Measurements from ENCODE around the gene ZNF799.
"Not testable (repeated sequence)": the region's sequence is repeated elsewhere in the genome, so short reads cannot be mapped to it uniquely, and the experiment has no call there.

ZNF799 gene

GRCh38 chr19:12400633-12401502, at the start of gene ZNF799:
Gene ZNF799, minus strand, starts transcription at chr19:12401271. Its CDS starts 201 bp downstream, at chr19:12401070.
- DNase-seq = peak; percentile 81 to 84

DNA sequence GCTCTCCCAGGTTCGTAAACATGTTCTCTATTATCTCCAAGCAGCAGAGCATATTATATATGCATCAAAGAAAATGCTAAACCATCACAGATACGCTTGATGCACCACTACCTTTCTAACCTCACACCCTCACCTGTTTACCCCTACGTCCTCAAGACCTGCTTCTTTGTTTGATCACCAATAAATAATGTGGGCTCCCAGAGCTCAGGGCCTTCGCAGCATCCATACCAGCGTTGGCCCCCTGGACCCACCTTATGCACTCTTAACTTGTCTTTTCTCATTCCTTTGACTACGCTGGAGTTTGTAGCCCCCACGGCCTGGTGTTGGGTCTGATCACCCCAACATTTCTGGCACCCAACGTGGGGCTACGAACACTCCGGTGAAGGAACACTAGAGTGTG, 49.8 kb upstream of the ZNF799 start:
- DNase-seq = no peak

DNA sequence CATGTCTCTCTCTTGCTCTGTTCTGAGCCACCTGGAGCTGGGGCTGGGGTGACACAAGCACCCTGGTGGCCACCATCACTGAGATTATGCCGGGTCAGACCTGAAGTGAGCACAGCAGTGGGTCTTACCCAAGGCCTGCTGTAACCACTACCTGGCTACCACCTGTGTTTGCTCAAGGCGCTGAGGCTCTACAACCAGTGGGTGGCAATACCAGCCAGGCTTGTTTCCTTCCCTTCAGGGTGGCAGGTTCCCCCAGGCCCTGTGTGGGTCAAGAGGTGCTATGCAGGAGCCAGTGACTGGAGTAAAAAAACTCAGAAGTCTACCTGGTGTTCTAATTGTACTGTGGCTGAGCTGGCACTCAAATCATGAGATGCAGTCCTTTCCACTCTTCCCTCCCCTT, 47.7 kb upstream of the ZNF799 start:
- DNase-seq = no peak

- DNase-seq = peak; percentile 97 to 99
Measured at GRCh38 chr19:12440541-12441316, 39.7 kb upstream of the ZNF799 start, which contains the start of gene ZNF443. Gene ZNF443, minus strand, starts transcription at chr19:12441021. Its CDS starts 107 bp downstream, at chr19:12440914.

- peak; percentile 34 to 74 for DNase-seq
Measured at GRCh38 chr19:12439686-12440540, 38.8 kb upstream of the ZNF799 start.

- not testable (repeated sequence) for DNase-seq
Measured at GRCh38 chr19:12430726-12431299, 29.7 kb upstream of the ZNF799 start.

DNA sequence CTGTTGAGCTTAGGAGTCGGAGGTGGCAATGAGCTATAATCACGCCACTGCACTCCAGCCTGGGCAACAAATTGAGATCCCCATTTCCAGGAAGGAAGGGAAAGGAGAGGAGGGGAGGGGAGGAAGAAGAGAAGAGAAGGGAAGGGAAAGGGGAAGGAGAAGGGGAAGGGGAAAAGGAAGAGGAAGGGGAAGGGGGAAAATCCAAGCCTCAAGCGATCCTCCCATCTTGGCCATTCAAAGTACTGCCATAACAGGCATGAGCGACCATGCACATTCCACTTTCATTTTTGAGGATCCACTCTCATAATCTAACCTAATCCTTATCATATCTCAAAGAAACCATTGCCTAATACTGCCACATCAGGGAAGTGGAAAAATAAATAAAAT, 24.8 kb upstream of the ZNF799 start:
- DNase-seq = no peak

GRCh38 chr19:12425236-12425887, 24.3 kb upstream of the ZNF799 start:
- DNase-seq = no peak

- DNase-seq = not testable (repeated sequence)
Measured at GRCh38 chr19:12417273-12417672, 16.2 kb upstream of the ZNF799 start.

DNA sequence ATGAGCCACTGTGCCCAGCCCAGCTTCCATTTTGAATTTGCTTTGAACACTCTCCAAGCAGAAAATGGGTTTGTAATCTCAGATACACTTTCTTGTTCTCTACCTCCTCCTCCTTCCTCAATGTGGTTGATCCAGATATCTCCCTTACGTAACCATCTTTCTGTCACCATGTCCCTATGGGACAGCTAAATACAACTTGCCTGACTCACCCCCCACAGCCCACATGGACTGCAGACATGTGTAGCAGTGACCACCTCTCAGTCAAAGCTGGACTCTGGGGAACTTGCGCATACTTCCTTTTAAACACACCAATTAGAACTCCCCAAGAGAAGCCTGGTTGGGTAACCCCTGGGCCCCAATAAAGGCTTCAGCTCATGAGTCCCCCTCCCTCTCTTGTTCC, 10.8 kb upstream of the ZNF799 start:
- no peak for DNase-seq

DNA sequence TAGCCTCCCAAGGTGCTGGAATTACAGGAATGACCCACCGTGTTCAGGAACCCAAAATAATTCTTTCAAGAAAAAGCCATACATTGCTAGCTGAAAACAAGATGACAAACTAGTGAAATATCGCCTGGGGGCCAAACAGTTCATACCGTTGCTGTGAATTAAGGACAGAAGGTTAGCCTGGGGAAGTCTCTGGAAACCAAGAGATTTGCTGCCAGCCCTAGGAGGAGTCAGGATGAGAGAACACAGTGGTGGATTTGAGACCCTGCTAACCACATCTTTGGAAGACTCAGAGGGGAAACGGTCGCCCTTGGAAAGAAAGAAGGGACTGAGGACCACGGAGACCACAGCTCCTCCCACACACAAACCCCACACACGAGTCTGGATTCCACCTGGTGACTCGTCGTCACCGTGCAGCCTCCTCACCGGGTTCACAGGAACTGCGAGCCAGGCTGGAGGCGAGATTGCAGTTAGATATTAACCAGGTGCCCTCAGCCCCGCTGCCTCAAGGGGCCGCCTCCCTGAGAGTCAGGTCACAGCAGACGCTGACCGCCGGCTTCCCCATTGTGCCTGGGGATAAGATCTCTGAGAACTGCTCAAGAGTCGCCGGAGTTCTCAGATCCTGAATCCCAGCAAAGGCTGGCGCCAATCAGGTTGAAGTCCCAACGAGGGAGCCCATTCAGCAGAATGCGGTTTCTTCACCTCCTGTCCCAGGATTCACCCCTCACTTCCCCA, 1.0 kb downstream of the ZNF799 start:
- DNase-seq = peak; percentile 8 to 46

DNA sequence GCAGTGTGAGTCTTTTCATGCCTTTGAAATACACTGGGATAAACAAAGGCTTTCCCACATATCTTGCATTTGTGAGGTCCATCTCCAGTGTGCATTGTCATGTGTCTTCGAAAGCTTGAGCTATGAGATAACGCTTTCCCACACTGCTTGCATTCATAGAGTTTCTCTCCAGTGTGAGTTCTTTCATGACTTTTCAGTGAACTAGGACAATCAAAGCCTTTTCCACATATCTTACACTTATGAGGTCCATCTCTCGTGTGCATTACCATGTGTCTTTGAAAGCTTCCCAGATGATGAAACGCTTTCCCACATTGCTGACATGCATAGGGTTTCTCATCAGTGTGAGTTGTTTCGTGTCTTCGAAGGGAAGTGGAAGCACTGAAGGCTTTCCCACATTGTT, 9.9 kb downstream of the ZNF799 start:
- DNase-seq = not testable (repeated sequence)

- not testable (repeated sequence) for DNase-seq
Measured at GRCh38 chr19:12386365-12386764, 14.7 kb downstream of the ZNF799 start.

- DNase-seq = no peak
Measured at GRCh38 chr19:12380444-12380737, 20.7 kb downstream of the ZNF799 start.

- DNase-seq = no peak
Measured at GRCh38 chr19:12379732-12380443, 21.2 kb downstream of the ZNF799 start.

DNA sequence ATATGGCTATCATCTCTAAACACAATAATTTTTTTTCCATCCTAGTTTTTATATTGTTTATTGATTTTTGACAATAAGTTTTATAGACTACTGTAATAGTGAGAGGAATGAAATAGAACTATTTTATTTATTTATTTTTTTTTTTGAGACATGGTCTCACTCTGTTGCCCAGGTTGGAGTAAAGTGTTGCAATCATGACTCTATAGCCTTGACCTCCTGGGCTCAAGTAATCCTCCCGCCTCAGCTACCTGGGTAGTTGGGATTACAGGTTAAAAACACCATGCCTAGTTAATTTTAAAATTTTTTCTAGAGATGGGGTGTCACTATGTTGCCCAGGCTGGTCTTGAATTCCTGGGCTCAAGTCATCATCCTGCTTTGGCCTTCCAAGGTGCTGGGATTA, 27.0 kb downstream of the ZNF799 start:
- DNase-seq = no peak

GRCh38 chr19:12365236-12366162, 35.6 kb downstream of the ZNF799 start, which contains the start of gene ZNF442:
Gene ZNF442, minus strand, starts transcription at chr19:12365683. Its CDS starts 2,052 bp downstream, at chr19:12363631.
- peak; percentile 76 to 87 for DNase-seq

DNA sequence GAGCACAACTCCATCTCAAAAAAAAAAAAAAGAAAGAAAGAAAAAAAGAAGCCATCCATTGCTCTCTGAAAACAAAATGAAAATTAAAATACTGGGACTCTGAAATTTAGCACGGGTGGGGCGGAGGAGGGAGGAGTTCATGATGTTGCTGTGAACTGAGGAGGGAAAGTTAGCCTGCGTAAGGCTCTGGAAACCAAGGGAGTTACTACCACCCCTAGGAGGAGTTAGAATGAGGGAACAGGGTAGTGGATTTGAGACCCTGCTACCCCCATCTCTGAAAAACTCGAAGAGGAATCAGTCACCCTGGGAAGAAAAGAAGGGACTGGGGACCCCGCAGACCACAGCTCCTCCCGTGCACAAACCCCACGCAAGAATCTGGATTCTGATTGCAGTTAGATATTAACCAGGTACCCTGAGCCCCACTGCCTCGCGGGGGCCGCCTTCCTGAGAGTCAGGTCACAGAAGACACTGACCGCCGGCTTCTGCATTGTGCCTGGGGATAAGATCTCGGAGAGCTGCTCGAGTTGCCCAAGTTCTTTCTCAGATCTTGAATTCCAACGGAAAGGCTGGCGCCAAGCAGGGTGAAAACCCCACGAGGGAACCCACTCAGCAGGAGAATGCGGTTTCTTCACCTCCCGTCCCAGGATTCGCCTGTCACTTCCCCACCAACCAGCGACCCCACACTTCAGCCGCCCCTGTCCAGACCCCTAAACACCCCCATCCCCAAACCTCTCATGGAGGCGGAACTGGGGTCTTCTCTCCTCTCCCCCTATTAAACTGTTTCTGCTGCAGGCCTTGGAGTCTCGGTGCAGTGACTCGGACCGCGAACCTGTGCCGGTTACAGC, 36.5 kb downstream of the ZNF799 start:
- DNase-seq = no peak

Measured in stimulated activated CD4-positive, alpha-beta T cell treated with anti-CD3 and anti-CD28 coated beads, Interleukin-4, amount 100 ng/mL, for 4 hours (primary cell).